Fibroblast of lung (primary cell): Measurements from ENCODE around the gene KDM8. TPM values are rescaled to one million over a fixed set of nuclear protein-coding genes. Genes with fewer than 3 reads are reported as not detected.

Source experiments
- DNase-seq, 2 donors: peaks; one replicate each; pipeline versions ENCODE4 v3.0.0 to v3.0.0-alpha.2; 2010; ENCODE audit warnings: low read depth in 2 of 2
- H2AFZ ChIP-seq: 2 replicates; pipeline ENCODE4 v1.5.1; 2012; ENCODE audit warnings: low read length, control low read depth, inconsistent platforms
- H3K27ac ChIP-seq: 2 replicates; pipeline ENCODE4 v1.5.1; 2011; ENCODE audit warnings: low read length, control low read depth; ENCODE audit not compliant: insufficient read depth
- H3K27me3 ChIP-seq: 2 replicates; pipeline ENCODE4 v1.5.1; 2011; ENCODE audit warnings: mild to moderate bottlenecking, low read length; ENCODE audit not compliant: control insufficient read depth, insufficient read depth
- H3K36me3 ChIP-seq: 2 replicates; pipeline ENCODE4 v1.5.1; 2011; ENCODE audit warnings: low read length; ENCODE audit not compliant: control insufficient read depth, insufficient read depth
- H3K4me1 ChIP-seq: 2 replicates; pipeline ENCODE4 v1.5.1; 2011; ENCODE audit warnings: low read length; ENCODE audit not compliant: control insufficient read depth, insufficient read depth; ENCODE audit errors: extremely low read depth
- H3K4me2 ChIP-seq: 2 replicates; pipeline ENCODE4 v1.5.1; 2011; ENCODE audit warnings: low read length, control low read depth; ENCODE audit not compliant: insufficient read depth; ENCODE audit errors: extremely low read depth
- H3K4me3 ChIP-seq, 4 experiments: fragments of 200-600 bp in 1 of 4; sonication (generic) in 1 of 4; replicated peaks in 1 of 4; 2 replicates each; pipeline ENCODE4 v1.5.1; 2011 to 2016; ENCODE audit warnings: low read length in 4 of 4, low read depth in 3 of 4, mild to moderate bottlenecking in 3 of 4, control low read depth in 2 of 4, inconsistent platforms in 1 of 4, mixed read lengths in 1 of 4; ENCODE audit not compliant: insufficient read depth in 1 of 4; ENCODE audit errors: control extremely low read depth in 1 of 4
- H3K79me2 ChIP-seq: 2 replicates; pipeline ENCODE4 v1.5.1; 2012; ENCODE audit warnings: mild to moderate bottlenecking, low read length, inconsistent platforms; ENCODE audit not compliant: control insufficient read depth, insufficient read depth
- H3K9ac ChIP-seq: 2 replicates; pipeline ENCODE4 v1.5.1; 2011; ENCODE audit warnings: mild to moderate bottlenecking, low read length, control low read depth; ENCODE audit not compliant: insufficient read depth
- H3K9me3 ChIP-seq: 2 replicates; pipeline ENCODE4 v1.5.1; 2012; ENCODE audit warnings: low read depth, low read length; ENCODE audit not compliant: control insufficient read depth, insufficient read depth
- H4K20me1 ChIP-seq: 2 replicates; pipeline ENCODE4 v1.5.1; 2011; ENCODE audit warnings: low read length; ENCODE audit not compliant: control insufficient read depth, insufficient read depth; ENCODE audit errors: extremely low read depth
- CTCF ChIP-seq, 2 donors: IDR thresholded peaks in 1 of 2; conservative IDR thresholded peaks in 1 of 2; 1 replicate in 1 of 2; 2 replicates in 1 of 2; pipeline ENCODE4 v1.5.1; 2011 to 2012; ENCODE audit warnings: low read length in 2 of 2, control low read depth in 1 of 2, inconsistent platforms in 1 of 2, low read depth in 1 of 2, mild to moderate bottlenecking in 1 of 2
- EZH2 ChIP-seq: IDR thresholded peaks from 2 replicates; pipeline ENCODE4 v1.5.1; 2012; ENCODE audit warnings: low read length, control low read depth, mild to moderate bottlenecking; ENCODE audit errors: missing control alignments
- polyA plus RNA-seq, 2 donors: library from polyadenylated mRNA; depleted of rRNA in 1 of 2; stranded (reverse) in 1 of 2; unstranded in 1 of 2; fragments of >200 nt; gene quantifications; 2 replicates each; pipeline ENCODE4 v1.2.1, GENCODE V29; 2011 to 2012; ENCODE audit warnings: missing spikeins in 1 of 2
- total RNA-seq: library from RNA; depleted of rRNA; stranded (reverse); fragments of >200 nt; gene quantifications from 2 replicates; pipeline ENCODE4 v1.2.1, GENCODE V29; 2014

Gene KDM8
- total and polyA plus RNA-seq, 2 donors (not counting 1 experiment from before 2014, with no cell fraction given), result 2.0 to 3.6 TPM

- H3K9me3 ChIP-seq, result no peaks in the 10 kb centered on the region
- no peak for TF ChIP-seq CTCF (conservative IDR thresholded peaks at IDR 0.05 in 1 of 2, IDR thresholded peaks at IDR 0.05 in 1 of 2; ENCODE audit: low read depth in 1 of 2, low read length in 2 of 2)
- no peak for TF ChIP-seq EZH2
- H3K36me3 ChIP-seq, result no peaks in the 10 kb centered on the region
- H4K20me1 ChIP-seq, result no peaks in the 10 kb centered on the region
- no peak overlapping the region for H2AFZ ChIP-seq
- peaks cover 7% of the 10 kb centered on the region for H3K79me2 ChIP-seq
- peaks cover 35% of the 10 kb centered on the region for H3K4me1 ChIP-seq
- H3K4me3 ChIP-seq, result no peak overlapping the region
- no peak for DNase-seq
- no peak overlapping the region for H3K9ac ChIP-seq
- H3K27ac ChIP-seq, result peak overlapping the region; percentile 78
- no peaks in the 10 kb centered on the region for H3K27me3 ChIP-seq
- no peak overlapping the region for H3K4me2 ChIP-seq
Observed at GRCh38 chr16:27243725-27244362, 40.5 kb downstream of the KDM8 start.

GRCh38 chr16:27244363-27244755 lies 41.0 kb downstream of the KDM8 start:
- no peak for DNase-seq
- Histone ChIP-seq H3K27ac (peak overlapping the region; percentile 78), H3K4me2 (no peak overlapping the region), H3K79me2 (peaks cover 7% of the 10 kb centered on the region), H3K27me3 (no peaks in the 10 kb centered on the region), H4K20me1 (no peaks in the 10 kb centered on the region), H3K36me3 (no peaks in the 10 kb centered on the region), H3K9me3 (no peaks in the 10 kb centered on the region), H3K4me1 (peaks cover 35% of the 10 kb centered on the region), H3K4me3 (no peak overlapping the region), H3K9ac (no peak overlapping the region), H2AFZ (no peak overlapping the region)
- TF ChIP-seq CTCF (conservative IDR thresholded peaks at IDR 0.05 in 1 of 2, IDR thresholded peaks at IDR 0.05 in 1 of 2; ENCODE audit: low read depth in 1 of 2, low read length in 2 of 2), result no peak
- TF ChIP-seq EZH2, result no peak

GRCh38 chr16:27245276-27246172 lies 42.2 kb downstream of the KDM8 start:
- TF ChIP-seq EZH2 (no peak), CTCF (conservative IDR thresholded peaks at IDR 0.05 in 1 of 2, IDR thresholded peaks at IDR 0.05 in 1 of 2; ENCODE audit: low read depth in 1 of 2, low read length in 2 of 2) (no peak)
- H3K27ac ChIP-seq, result peak overlapping the region; percentile 75
- H3K9me3 ChIP-seq, result no peaks in the 10 kb centered on the region
- peak overlapping the region; percentile 49 for H3K4me2 ChIP-seq
- H3K27me3 ChIP-seq, result no peaks in the 10 kb centered on the region
- H2AFZ ChIP-seq, result no peak overlapping the region
- no peaks in the 10 kb centered on the region for H4K20me1 ChIP-seq
- peak; percentile 96 to 97 for DNase-seq
- peak overlapping the region; percentile 34 for H3K9ac ChIP-seq
- H3K79me2 ChIP-seq, result peaks cover 7% of the 10 kb centered on the region
- H3K36me3 ChIP-seq, result no peaks in the 10 kb centered on the region
- peaks cover 35% of the 10 kb centered on the region for H3K4me1 ChIP-seq
- peak overlapping the region in 1 of 4 experiments; percentile 8 for H3K4me3 ChIP-seq
